PC-3 (cell line): ENCODE data around the gene PLCB4. TPM values are rescaled to one million over a fixed set of nuclear protein-coding genes. Genes with fewer than 3 reads are reported as not detected.

Experiments
- ATAC-seq: fragments of 200-7000 bp; cut with Tn5 transposase; 2 replicates; pipeline ENCODE4 v1.9.1; 2020; ENCODE audit warnings: mild to moderate bottlenecking, moderate library complexity
- BruUV-seq: library from RNA; stranded (reverse); fragments of 400-500 nt; replicated peaks from 2 replicates; lab custom pipeline; 2021; lab: Mats Ljungman, UMichigan
- CTCF ChIA-PET: fragments of 300-600 bp; sonication (Branson Sonifier 250); formaldehyde crosslinking; loops from one replicate; lab custom pipeline; 2022; ENCODE audit warnings: antibody characterized with exemption; lab: Charles Lee
- POLR2A ChIA-PET: fragments of 300-600 bp; sonication (Branson Sonifier 250); formaldehyde crosslinking; loops from one replicate; lab custom pipeline; 2022; ENCODE audit warnings: antibody characterized with exemption; ENCODE audit not compliant: unreplicated experiment; lab: Charles Lee
- DNase-seq: peaks from one replicate; pipeline ENCODE4 v3.0.0-alpha.2; 2015
- H2AFZ ChIP-seq: fragments of 300-600 bp; sonication (generic); 2 replicates; pipeline ENCODE4 v1.6.0; 2016; ENCODE audit warnings: antibody characterized with exemption, low read length
- H3F3A ChIP-seq: fragments of 300-600 bp; sonication (generic); one replicate; pipeline ENCODE4 v1.6.0; 2017; ENCODE audit warnings: antibody characterized with exemption, low read length, control low read depth, mild to moderate bottlenecking; ENCODE audit not compliant: unreplicated experiment
- H3K27ac ChIP-seq: fragments of 300-600 bp; sonication (generic); 2 replicates; pipeline ENCODE4 v1.5.1; 2016; ENCODE audit warnings: mild to moderate bottlenecking, low read length
- H3K27me3 ChIP-seq: fragments of 300-600 bp; sonication (generic); 2 replicates; pipeline ENCODE4 v1.6.1; 2016; ENCODE audit warnings: low read length, mixed read lengths
- H3K36me3 ChIP-seq: fragments of 300-600 bp; sonication (generic); 2 replicates; pipeline ENCODE4 v1.6.1; 2016; ENCODE audit warnings: low read depth, mixed run types, low read length, mixed read lengths
- H3K4me1 ChIP-seq: fragments of 300-600 bp; sonication (generic); 2 replicates; pipeline ENCODE4 v1.5.1; 2016; ENCODE audit warnings: low read length; ENCODE audit not compliant: insufficient read depth
- H3K4me2 ChIP-seq: fragments of 300-600 bp; sonication (generic); 2 replicates; pipeline ENCODE4 v1.6.0; 2016; ENCODE audit warnings: low read length
- H3K4me3 ChIP-seq: fragments of 300-600 bp; sonication (generic); 2 replicates; pipeline ENCODE4 v1.5.1; 2016; ENCODE audit warnings: mild to moderate bottlenecking, low read length, mixed read lengths
- H3K79me2 ChIP-seq: fragments of 300-600 bp; sonication (generic); 2 replicates; pipeline ENCODE4 v1.6.1; 2017; ENCODE audit warnings: low read length, mixed read lengths
- H3K9ac ChIP-seq: fragments of 300-600 bp; sonication (generic); 2 replicates; pipeline ENCODE4 v1.6.0; 2016; ENCODE audit warnings: mild to moderate bottlenecking, low read length
- H3K9me2 ChIP-seq: fragments of 300-600 bp; sonication (generic); replicated peaks from 2 replicates; pipeline ENCODE4 v1.6.1; 2016; ENCODE audit warnings: mixed run types, low read length, mixed read lengths
- H3K9me3 ChIP-seq: fragments of 300-600 bp; sonication (generic); 2 replicates; pipeline ENCODE4 v1.6.1; 2016; ENCODE audit warnings: low read length, mixed read lengths
- H4K20me1 ChIP-seq: fragments of 300-600 bp; sonication (generic); 2 replicates; pipeline ENCODE4 v1.6.1; 2016; ENCODE audit warnings: low read length, mixed read lengths
- CTCF ChIP-seq: fragments of 300-600 bp; sonication (generic); conservative IDR thresholded peaks from 2 replicates; pipeline ENCODE4 v1.5.1; 2017; ENCODE audit warnings: antibody characterized with exemption, low read depth, mild to moderate bottlenecking, low read length
- EZH2 ChIP-seq: fragments of 300-600 bp; sonication (generic); IDR thresholded peaks from one replicate; pipeline ENCODE4 v1.6.1; 2017; ENCODE audit warnings: antibody characterized with exemption, mild to moderate bottlenecking, low read length; ENCODE audit not compliant: unreplicated experiment
- EZH2phosphoT487 ChIP-seq: fragments of 300-600 bp; sonication (generic); IDR thresholded peaks from 2 replicates; pipeline ENCODE4 v1.6.1; 2018; ENCODE audit warnings: mild to moderate bottlenecking, antibody characterized with exemption, low read length, borderline replicate concordance
- intact Hi-C: fragments of 100-400 bp; cut with micrococcal nuclease; formaldehyde crosslinking; loops from 2 replicates; pipeline ENCODE4 v1.9.0; 2023
- total RNA-seq: library from RNA; depleted of rRNA; stranded (reverse); fragments of >200 nt; gene quantifications from 2 replicates; pipeline ENCODE4 v1.2.3, GENCODE V29; 2014

Gene PLCB4
- total RNA-seq, 1 experiment from 2014 or later, result 25.4 TPM

- no peaks in the 10 kb centered on the region for H3K27me3 ChIP-seq
- H3K9me3 ChIP-seq, result no peaks in the 10 kb centered on the region
- H3K4me1 ChIP-seq, result peaks cover 28% of the 10 kb centered on the region
- H3K9me2 ChIP-seq, result no peaks in the 10 kb centered on the region
- H3K4me2 ChIP-seq, result no peak overlapping the region
- no peaks in the 10 kb centered on the region for H3F3A ChIP-seq
- POLR2A ChIA-PET, result interaction anchor here (0.7 kb wide), 1 partner anchor 196 kb away, joined by 3 read pairs; no protein-coding TSS in a partner anchor
- H3K9ac ChIP-seq, result no peak overlapping the region
- H4K20me1 ChIP-seq, result no peaks in the 10 kb centered on the region
- TF ChIP-seq CTCF, result no peak
- no peak for TF ChIP-seq EZH2phosphoT487
- CTCF ChIA-PET, result no interaction called here
- H3K27ac ChIP-seq, result no peak overlapping the region
- BruUV-seq, result no TSS peak
- H3K36me3 ChIP-seq, result no peaks in the 10 kb centered on the region
- intact Hi-C loops, result loop anchor here (2.0 to 5.0 kb wide), 2 partner anchors 35 to 228 kb away; no protein-coding TSS in a partner anchor
- no peak overlapping the region for H2AFZ ChIP-seq
- no peak overlapping the region for H3K4me3 ChIP-seq
- DNase-seq (no peak), ATAC-seq (no peak)
- 0 out of 2 replicates have a peak, but pooled peaks cover under 1% of the 10 kb centered on the region for H3K79me2 ChIP-seq
Observed at GRCh38 chr20:9300080-9300479, 231.2 kb downstream of the PLCB4 start.

- no peaks in the 10 kb centered on the region for H3K79me2 ChIP-seq
- DNase-seq, result peak; percentile 16
- no peak overlapping the region for H3K27ac ChIP-seq
- H3K4me3 ChIP-seq, result no peak overlapping the region
- no peak for ATAC-seq
- H2AFZ ChIP-seq, result no peak overlapping the region
- H3K9me2 ChIP-seq, result no peaks in the 10 kb centered on the region
- CTCF ChIA-PET, result no interaction called here
- no TSS peak for BruUV-seq
- no peak for TF ChIP-seq EZH2phosphoT487
- no peak for TF ChIP-seq EZH2
- no peak for TF ChIP-seq CTCF
- H3K4me2 ChIP-seq, result no peak overlapping the region
- H3K9ac ChIP-seq, result no peak overlapping the region
- no peaks in the 10 kb centered on the region for H3F3A ChIP-seq
- peaks cover 28% of the 10 kb centered on the region for H3K4me1 ChIP-seq
- no peaks in the 10 kb centered on the region for H3K36me3 ChIP-seq
- intact Hi-C loops, result loop anchor here (2.0 to 5.0 kb wide), 2 partner anchors 34 to 228 kb away; no protein-coding TSS in a partner anchor
- POLR2A ChIA-PET, result no interaction called here
- H3K27me3 ChIP-seq, result no peaks in the 10 kb centered on the region
- H4K20me1 ChIP-seq, result no peaks in the 10 kb centered on the region
- H3K9me3 ChIP-seq, result no peaks in the 10 kb centered on the region
Observed at GRCh38 chr20:9300534-9300933, 231.6 kb downstream of the PLCB4 start.
